ENCODE measurements around the gene NAPSA. TPM values are rescaled to one million over a fixed set of nuclear protein-coding genes. Genes with fewer than 3 reads are reported as not detected.

The NAPSA gene
- total RNA-seq, 3 donors from 2014 or later (not counting 1 experiment from before 2014, with no cell fraction given) = 0.94 to 1.3 (median 0.95) TPM

GRCh38 chr19:50387176-50387867 is 21.9 kb upstream of the NAPSA start:
- H3K4me3 Mint-ChIP-seq = peak overlapping the region; percentile 45
- DNase-seq (no peak), ATAC-seq (no peak)
- no peaks in the 10 kb centered on the region for H3K9me3 ChIP-seq (ENCODE audit: control insufficient read depth, insufficient read depth, low read length)
- H3K27ac Mint-ChIP-seq = peak overlapping the region; percentile 23 to 61
- 82% methylated on average over 19 of the region's 21 CpGs for WGBS (ENCODE audit: insufficient coverage)
- peaks cover 3% of the 10 kb centered on the region for H3K36me3 ChIP-seq (ENCODE audit: control insufficient read depth, insufficient read depth, low read length)
- no peaks in the 10 kb centered on the region for H3K9me3 Mint-ChIP-seq
- no peaks in the 10 kb centered on the region for H3K27me3 ChIP-seq (ENCODE audit: control insufficient read depth, insufficient read depth, low read length)
- intact Hi-C loops (cut with micrococcal nuclease) = no loop called here
- no peak overlapping the region for H3K27ac ChIP-seq (ENCODE audit: low read length)
- no peaks in the 10 kb centered on the region for H3K36me3 Mint-ChIP-seq
- no peak overlapping the region for H3K4me3 ChIP-seq (ENCODE audit: low read length)
- TF ChIP-seq CTCF (IDR thresholded peaks at IDR 0.05) = no peak
- peaks cover 23 to 28% of the 10 kb centered on the region in 2 donors for H3K4me1 Mint-ChIP-seq
- peaks cover 21% of the 10 kb centered on the region for H3K4me1 ChIP-seq (ENCODE audit: control insufficient read depth, insufficient read depth, low read length)
- H3K27me3 Mint-ChIP-seq (ENCODE audit: low read depth in 2 of 2) = no peaks in the 10 kb centered on the region

GRCh38 chr19:50384685-50385535 is 19.5 kb upstream of the NAPSA start:
- TF ChIP-seq CTCF (IDR thresholded peaks at IDR 0.05) = no peak
- H3K36me3 Mint-ChIP-seq = no peaks in the 10 kb centered on the region
- Histone ChIP-seq H3K4me3 (ENCODE audit: low read length) (peak overlapping the region; percentile 64), H3K27ac (ENCODE audit: low read length) (peak overlapping the region; percentile 77), H3K4me1 (ENCODE audit: control insufficient read depth, insufficient read depth, low read length) (peaks cover 21% of the 10 kb centered on the region), H3K9me3 (ENCODE audit: control insufficient read depth, insufficient read depth, low read length) (no peaks in the 10 kb centered on the region), H3K27me3 (ENCODE audit: control insufficient read depth, insufficient read depth, low read length) (no peaks in the 10 kb centered on the region), H3K36me3 (ENCODE audit: control insufficient read depth, insufficient read depth, low read length) (peaks cover 24% of the 10 kb centered on the region)
- 26% methylated on average over 26 of the region's 26 CpGs for WGBS (ENCODE audit: insufficient coverage)
- peak overlapping the region; percentile 94 to 97 for H3K27ac Mint-ChIP-seq
- H3K4me3 Mint-ChIP-seq = peak overlapping the region; percentile 98
- intact Hi-C loops (cut with micrococcal nuclease) = loop anchor here (1.0 kb wide), 1 partner anchor 9 kb away; the partner anchor contains the start of gene NR1H2
- ATAC-seq (no peak), DNase-seq (no peak)
- H3K4me1 Mint-ChIP-seq = peaks cover 23 to 29% of the 10 kb centered on the region in 2 donors
- H3K9me3 Mint-ChIP-seq = no peaks in the 10 kb centered on the region
- no peaks in the 10 kb centered on the region for H3K27me3 Mint-ChIP-seq (ENCODE audit: low read depth in 2 of 2)

GRCh38 chr19:50383852-50384684 is 18.6 kb upstream of the NAPSA start, which contains the start of gene POLD1:
TSS of gene POLD1 (plus strand) at chr19:50384347. CDS start at chr19:50398852, 14,505 bp downstream.
- Histone ChIP-seq H3K27ac (ENCODE audit: low read length) (peak within 1 kb of the TSS; percentile 78), H3K36me3 (ENCODE audit: control insufficient read depth, insufficient read depth, low read length) (peaks cover 32% of the 10 kb centered on the region), H3K9me3 (ENCODE audit: control insufficient read depth, insufficient read depth, low read length) (no peaks in the 10 kb centered on the region), H3K4me1 (ENCODE audit: control insufficient read depth, insufficient read depth, low read length) (peaks cover 21% of the 10 kb centered on the region), H3K4me3 (ENCODE audit: low read length) (peak within 1 kb of the TSS; percentile 64), H3K27me3 (ENCODE audit: control insufficient read depth, insufficient read depth, low read length) (no peaks in the 10 kb centered on the region)
- under 1% methylated on average over 78 of the region's 78 CpGs for WGBS (ENCODE audit: insufficient coverage)
- H3K9me3 Mint-ChIP-seq = no peaks in the 10 kb centered on the region
- DNase-seq (peak; percentile 98 to 100), ATAC-seq (peak; percentile 88 to 98 (median 94))
- no peaks in the 10 kb centered on the region for H3K27me3 Mint-ChIP-seq (ENCODE audit: low read depth in 2 of 2)
- intact Hi-C loops (cut with micrococcal nuclease) = loop anchor here (1.0 kb wide), 1 partner anchor 8 kb away; the partner anchor contains the start of gene NR1H2
- H3K4me3 Mint-ChIP-seq = peak within 1 kb of the TSS; percentile 98
- H3K27ac Mint-ChIP-seq = peak within 1 kb of the TSS; percentile 94 to 97
- TF ChIP-seq CTCF (IDR thresholded peaks at IDR 0.05) = no peak
- peaks cover 27 to 38% of the 10 kb centered on the region in 2 donors for H3K4me1 Mint-ChIP-seq
- no peaks in the 10 kb centered on the region for H3K36me3 Mint-ChIP-seq

Measured in natural killer cell (primary cell).